Ishikawa (cell line): ENCODE measurements around the gene KDM1A.

Experiments used
- CEBPB ChIP-seq: IDR thresholded peaks from 2 replicates; pipeline ENCODE4 v1.6.1; 2012
- CREB1 ChIP-seq: IDR thresholded peaks from 2 replicates; pipeline ENCODE4 v1.6.1; 2012; ENCODE audit warnings: low read depth
- EGR1 ChIP-seq: IDR thresholded peaks from 2 replicates; pipeline ENCODE4 v1.6.1; 2012
- EP300 ChIP-seq: IDR thresholded peaks from 2 replicates; pipeline ENCODE4 v1.6.1; 2012; ENCODE audit warnings: borderline replicate concordance
- NFIC ChIP-seq: IDR thresholded peaks from 2 replicates; pipeline ENCODE4 v1.6.1; 2012
- RAD21 ChIP-seq: IDR thresholded peaks from 2 replicates; pipeline ENCODE4 v1.6.1; 2012; ENCODE audit warnings: low read depth
- REST ChIP-seq: IDR thresholded peaks from 2 replicates; pipeline ENCODE4 v1.6.1; 2012; ENCODE audit warnings: low read depth, mild to moderate bottlenecking
- TAF1 ChIP-seq: IDR thresholded peaks from 2 replicates; pipeline ENCODE4 v1.6.1; 2012; ENCODE audit warnings: low read depth, mild to moderate bottlenecking
- TCF12 ChIP-seq: IDR thresholded peaks from 2 replicates; pipeline ENCODE4 v1.6.1; 2012; ENCODE audit warnings: low read depth
- TEAD4 ChIP-seq: IDR thresholded peaks from 2 replicates; pipeline ENCODE4 v1.6.1; 2012
- YY1 ChIP-seq: IDR thresholded peaks from 2 replicates; pipeline ENCODE4 v1.6.1; 2012; ENCODE audit warnings: low read depth
- ZBTB7A ChIP-seq: IDR thresholded peaks from 2 replicates; pipeline ENCODE4 v1.6.1; 2012; ENCODE audit warnings: low read depth
- TF ChIP-seq, protein P1 (sequence below): IDR thresholded peaks from 2 replicates; pipeline ENCODE4 v1.6.1; 2012

- no peak for TF ChIP-seq YY1
- no peak for TF ChIP-seq RAD21
- TF ChIP-seq NFIC, result no peak
- TF ChIP-seq REST, result no peak
- no peak for TF ChIP-seq EP300
- TF ChIP-seq EGR1, result no peak
- TF ChIP-seq TCF12, result no peak
- TF ChIP-seq CEBPB, result no peak
- no peak for TF ChIP-seq CREB1
- TF ChIP-seq TEAD4, result no peak
- no peak for TF ChIP-seq TAF1
- TF ChIP-seq, protein P1, sequence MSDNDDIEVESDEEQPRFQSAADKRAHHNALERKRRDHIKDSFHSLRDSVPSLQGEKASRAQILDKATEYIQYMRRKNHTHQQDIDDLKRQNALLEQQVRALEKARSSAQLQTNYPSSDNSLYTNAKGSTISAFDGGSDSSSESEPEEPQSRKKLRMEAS, result no peak
- no peak for TF ChIP-seq ZBTB7A
These were observed 78.0 kb downstream of the KDM1A start for GRCh38 chr1:23097316-23097715.
